ENCODE measurements around the gene EQTN.

Gene EQTN

DNA sequence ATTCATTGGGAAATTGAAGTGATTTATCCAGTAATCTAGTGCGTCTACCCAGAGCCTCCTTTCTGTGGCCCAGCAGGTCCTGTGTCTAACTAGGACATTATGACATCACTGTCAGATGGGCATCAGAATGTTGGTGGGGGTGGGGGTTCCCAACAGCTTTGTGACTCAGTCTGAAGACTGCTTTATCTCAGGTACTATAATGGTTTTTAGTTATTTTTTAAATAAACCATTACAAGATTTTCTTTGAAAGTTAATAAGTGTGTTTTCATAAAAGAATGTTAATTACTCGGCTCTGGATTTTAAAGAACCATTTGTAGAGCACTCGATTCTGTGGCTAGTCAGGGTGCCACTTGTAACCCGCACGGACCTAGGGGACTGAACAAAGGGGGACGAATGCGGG lies at the start of gene EQTN:
EQTN (minus strand) TSS at position 101 of the 400 bp plus-strand sequence; CDS start at position 6, 95 bp downstream.
- no peak for DNase-seq (ENCODE audit: low read depth in 2 of 2)

DNA sequence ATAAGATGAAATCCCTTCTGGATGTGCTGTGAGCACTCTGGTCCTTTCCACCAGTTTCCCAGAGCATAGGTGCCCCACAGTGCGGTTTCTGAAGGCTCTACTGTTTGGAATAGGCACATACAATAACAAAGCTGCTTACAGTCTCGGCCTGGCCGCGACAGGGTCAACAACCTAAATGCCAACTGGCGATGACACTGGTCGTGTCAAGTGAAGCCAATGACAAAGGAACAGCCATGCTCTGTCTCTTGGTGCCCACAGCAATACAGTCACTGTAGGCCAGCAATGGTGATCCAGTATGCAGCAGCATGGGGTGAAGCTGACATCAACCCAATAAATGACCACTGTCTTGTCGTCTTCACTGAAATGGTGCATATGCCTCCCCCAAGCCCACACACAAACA lies 47.8 kb upstream of the EQTN start:
- no peak for DNase-seq (ENCODE audit: low read depth in 2 of 2)

DNA sequence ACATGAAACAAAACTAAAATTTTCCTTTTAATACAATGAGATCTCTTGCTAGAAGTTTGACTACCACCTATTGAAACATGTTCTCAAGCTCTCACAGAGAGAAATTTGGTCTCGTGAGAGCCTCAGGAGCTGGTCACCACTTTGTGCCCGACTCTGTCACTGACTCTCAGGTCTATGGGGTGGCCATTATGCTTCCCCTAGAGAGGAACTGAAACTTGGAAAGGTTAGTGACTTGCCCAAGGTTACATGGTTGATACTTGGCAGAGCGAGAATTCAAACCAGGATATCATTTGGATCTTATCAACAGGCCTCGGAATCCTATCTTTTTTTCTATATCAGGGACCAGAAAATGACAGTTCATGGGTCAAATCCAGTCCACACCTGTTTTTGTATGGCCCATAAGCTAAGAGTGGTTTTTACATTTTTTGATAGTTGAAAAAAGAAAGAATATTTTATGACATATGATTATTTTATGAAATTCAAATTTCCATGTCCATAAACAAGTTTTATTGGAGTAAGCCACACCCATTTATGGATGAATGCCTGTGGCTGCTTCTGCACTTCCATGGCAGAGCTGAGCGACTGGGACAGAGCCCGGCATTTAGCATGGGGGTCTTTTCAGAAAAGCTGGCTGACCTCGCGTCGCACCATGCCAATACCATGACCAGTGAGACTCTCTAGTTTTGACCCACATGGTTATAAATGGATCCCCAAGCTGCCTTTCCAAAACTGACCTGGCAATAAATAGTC lies 44.8 kb upstream of the EQTN start:
- DNase-seq (ENCODE audit: low read depth in 2 of 2): no peak

DNA sequence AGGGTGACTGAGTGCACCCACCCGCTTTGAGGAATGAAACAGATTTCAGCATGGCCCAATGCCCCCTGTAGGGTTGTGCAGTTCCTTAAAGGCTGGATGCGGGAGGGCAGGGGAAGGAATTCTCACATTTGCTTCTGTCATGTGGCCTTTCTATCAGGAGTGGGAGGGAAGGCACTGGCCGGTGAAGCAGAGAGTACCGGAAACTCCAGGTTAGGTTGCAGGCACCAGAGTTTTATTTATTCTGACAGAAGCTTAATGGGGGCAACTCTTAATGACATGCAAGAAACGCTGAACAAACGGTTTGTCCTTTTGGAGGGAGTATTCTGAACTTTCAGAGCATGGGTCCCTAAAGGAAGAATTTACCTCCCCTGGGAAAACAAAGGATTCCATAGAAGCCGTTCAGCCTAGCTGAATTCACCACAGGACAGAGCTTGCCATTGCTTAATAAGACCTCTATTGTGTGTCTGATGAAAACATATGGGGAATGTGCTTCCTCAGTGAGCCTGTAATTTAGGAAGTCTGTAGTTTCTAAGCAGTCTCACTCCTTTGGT lies 44.1 kb upstream of the EQTN start:
- DNase-seq (ENCODE audit: low read depth in 2 of 2): no peak

DNA sequence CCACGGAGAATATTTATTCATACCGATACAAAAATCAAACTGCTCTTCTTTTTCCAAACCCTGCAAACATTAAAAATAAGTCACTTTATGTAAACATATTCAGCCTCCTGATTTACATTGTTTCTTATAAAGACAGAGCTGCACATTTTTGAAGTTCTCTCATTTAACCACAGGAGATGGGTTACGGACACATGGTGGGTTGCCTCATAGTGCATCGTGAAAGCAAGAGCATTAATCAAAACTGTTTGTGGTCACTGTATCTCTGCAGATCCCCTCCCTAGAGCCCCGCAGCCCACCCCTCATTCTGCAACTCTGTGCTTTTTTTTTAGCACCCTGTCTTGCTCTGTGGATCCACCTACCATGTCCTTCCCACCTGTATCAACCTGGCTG lies 43.3 kb upstream of the EQTN start:
- no peak for DNase-seq (ENCODE audit: low read depth in 2 of 2)

DNA sequence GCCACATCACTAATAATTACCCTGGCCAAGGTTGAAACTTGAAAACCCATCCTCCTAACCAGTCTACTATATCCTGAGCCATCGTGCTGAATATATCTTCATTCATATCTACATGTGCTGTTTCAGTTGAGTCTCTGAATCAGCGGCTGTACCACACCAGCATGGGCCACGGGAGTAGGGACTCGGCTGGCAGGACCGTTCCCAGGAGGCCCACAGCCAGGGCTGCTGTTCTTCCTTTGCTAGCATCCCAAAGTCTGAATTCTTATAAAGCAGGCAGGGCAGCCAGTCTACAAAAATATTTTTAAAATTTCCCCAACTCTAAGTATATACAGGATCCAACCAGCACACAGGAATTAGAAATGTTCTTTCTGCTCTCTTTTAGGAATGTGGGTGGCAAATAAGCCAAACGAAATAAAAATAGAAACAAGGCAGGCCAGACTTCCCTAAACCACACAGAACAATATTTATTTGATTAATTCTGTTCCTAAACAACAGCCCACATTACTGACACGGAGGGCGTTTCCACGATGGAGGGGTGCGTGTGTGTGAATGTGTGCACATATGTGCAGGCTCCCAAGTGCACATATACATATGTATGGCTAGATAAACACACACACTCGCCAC lies 42.8 kb upstream of the EQTN start:
- no peak for DNase-seq (ENCODE audit: low read depth in 2 of 2)

DNA sequence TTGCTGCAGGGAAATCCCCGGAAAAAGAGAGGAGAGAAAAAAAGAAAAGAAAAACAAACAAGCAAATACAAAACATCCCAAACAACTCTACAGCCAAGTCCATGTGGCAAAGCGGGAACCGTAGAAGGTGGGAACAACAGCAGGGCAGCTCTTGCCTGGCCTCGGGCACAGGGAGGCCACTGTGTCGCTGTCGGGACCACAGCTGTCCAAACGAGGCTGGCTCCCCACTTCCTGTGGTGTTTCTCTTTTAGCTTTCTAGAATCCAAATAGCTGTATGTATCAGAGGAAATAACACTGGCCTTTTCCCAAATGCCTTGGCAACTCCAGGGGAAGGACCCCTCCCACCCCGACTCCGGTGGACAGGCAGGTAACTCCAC lies 41.6 kb upstream of the EQTN start:
- no peak for DNase-seq (ENCODE audit: low read depth in 2 of 2)

DNA sequence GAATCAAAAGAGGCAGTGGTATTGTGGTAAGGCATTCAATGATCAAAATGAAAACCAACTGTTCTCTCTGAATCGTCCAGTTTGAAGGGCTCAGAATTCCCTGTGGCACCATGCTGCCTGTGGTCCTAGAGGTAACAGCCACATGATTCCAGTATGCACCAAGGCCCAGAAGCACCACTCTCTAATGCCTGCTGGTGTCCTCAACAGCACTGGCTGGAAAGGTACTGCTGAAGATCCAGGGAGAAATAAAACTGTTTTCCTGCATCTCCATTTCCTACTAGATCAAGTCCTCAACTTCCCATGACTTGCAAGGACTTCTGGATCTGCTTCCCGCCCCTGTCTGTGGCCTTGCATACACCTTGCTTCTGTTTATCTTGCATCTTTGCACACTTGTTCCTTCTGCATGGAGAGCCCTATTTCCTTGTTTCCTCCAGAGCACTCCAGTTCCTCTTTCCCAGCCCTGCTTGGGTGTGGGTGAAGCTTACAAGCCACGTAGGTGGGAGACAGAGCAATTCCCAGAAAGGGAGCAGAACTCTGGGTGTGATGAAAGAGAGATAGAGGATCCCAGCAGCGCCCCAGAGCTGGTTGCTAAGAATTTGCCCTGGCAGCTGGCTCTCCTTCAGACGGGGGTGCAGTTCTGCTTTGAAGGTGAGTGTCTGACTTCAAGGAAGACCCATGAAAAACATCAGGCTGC lies 41.0 kb upstream of the EQTN start:
- DNase-seq (ENCODE audit: low read depth in 2 of 2): no peak

DNA sequence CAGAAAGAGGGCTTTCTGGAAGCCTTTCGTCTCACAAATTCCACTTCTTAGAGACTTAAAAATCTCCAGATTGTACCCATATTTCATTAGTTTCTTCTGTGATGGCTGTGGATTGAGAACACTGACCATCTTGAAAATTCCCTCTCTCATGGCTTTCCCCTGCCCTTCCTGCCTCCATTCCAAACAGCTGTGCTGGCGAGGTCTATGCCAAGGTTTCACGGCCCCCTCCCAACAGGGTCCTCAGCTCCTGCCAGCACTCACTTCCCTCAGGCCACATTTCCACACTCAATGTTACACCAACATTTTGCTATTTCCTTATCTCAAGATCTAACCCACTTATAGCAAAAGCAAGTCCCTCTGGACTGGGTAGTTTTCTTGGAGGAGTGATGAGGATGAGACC lies 40.3 kb upstream of the EQTN start:
- no peak for DNase-seq (ENCODE audit: low read depth in 2 of 2)

DNA sequence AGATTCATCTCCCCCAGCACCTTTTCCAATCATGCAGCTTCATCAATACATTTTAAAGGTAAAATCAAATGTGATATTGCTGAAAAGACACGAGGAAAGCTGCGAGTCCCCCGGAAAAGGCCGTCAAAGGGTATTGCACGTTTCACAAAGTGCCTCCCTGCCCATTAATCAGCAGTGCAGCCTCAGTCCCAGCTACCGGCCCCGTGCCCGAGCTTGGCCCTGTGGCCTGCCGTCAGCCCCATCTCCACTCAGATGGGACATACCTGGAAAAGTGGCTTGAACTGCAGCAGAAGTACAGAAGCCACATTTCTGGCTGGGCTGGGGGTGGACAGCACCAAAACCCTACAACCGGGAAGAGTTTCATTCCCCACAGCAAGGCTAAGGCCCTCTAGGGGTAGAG lies 39.9 kb upstream of the EQTN start:
- DNase-seq (ENCODE audit: low read depth in 2 of 2): no peak

DNA sequence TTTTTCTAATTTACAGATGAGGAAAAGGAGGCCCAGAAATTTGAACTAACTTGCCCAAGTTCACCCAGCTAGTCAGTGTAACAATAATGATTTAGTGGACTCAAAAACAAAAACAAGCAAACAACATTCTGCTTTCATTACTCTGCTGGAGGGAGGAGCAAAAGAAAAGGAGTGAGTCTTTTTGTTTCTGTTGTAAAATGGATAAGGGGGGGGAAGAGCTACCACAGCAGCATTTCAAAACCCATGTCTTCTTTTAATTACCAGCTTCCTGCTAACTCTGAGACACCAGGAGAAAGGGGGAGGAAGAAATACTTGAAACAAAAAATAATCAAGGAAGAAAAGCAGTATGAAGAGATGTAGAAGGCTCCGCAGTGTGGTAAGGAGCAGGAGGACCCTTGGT lies 39.2 kb upstream of the EQTN start:
- DNase-seq (ENCODE audit: low read depth in 2 of 2): no peak

DNA sequence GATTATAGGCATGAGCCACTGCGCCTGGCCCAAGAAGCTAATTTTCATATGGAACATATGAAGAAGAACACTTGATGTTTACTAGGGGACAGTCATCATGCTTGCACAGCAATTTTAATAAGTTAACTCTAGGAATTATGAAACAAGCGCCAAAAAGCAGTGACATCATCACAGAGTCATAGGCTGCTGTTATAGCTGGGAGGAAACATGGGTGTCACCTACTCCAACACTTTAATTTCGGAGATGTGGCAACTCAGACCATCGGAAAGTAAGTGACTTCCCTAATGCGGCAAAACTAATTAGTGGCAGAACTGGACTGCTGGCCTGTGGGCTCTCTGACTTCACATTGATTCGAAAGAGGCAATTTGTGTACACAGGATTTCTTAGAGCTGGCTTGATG lies 38.1 kb upstream of the EQTN start:
- DNase-seq (ENCODE audit: low read depth in 2 of 2): no peak

DNA sequence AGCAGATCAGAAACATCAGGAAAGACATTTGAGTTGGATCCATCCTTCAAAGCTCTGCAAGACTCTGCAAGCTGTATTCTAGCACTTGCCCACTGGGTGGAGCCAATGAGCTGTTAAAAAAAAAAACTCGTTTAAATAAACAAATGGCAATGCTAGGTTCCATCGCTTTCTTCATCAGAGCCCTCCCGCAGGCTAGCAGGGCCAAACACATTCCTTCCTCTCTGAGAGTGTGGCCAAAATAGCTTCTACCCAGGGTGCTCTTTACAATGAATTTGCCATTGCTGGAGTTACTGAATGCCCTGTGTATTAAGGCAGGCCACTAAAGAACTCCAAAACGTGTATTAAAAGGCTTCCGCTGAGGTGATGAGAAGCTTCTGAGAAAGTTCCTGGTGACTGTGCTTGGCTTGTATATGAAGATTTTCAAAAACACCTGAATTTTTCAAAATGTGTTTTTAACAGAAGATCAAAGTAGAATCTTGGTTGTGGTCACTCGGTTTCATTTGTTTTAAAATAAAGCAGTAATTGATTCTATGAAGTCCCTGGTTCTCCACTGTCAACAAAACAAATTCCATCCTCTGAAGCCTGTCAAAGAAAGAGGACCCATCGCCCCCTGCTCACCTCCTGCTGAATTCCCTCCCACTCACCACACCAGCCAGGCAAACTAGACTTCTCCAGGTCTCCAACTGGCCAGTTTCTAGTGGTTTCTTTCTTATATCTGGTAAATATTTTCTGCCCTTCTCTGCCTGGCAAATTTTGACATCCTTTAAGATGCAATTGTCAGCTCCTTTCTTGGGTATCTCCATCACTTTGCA lies 36.5 kb upstream of the EQTN start:
- DNase-seq (ENCODE audit: low read depth in 2 of 2): no peak

DNA sequence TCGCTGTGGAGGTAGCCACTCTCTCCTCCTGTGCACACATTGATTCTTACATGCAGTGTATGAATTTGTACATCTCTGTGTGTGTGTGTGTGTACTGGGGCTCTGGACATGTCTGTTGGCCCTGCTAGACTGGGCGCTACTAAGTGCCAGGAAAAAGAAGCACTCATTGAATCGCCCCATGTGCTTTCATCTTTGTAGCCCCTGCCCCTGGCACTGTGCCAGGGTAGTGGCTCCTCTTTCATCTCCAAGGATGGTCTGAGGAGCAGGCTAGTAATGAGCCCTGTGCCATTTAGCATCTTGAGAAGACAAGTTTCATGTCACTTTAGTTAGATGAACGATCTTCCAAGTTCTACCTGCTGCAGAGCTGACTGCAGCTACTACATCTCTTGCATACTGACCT lies 34.4 kb upstream of the EQTN start:
- DNase-seq (ENCODE audit: low read depth in 2 of 2): no peak

DNA sequence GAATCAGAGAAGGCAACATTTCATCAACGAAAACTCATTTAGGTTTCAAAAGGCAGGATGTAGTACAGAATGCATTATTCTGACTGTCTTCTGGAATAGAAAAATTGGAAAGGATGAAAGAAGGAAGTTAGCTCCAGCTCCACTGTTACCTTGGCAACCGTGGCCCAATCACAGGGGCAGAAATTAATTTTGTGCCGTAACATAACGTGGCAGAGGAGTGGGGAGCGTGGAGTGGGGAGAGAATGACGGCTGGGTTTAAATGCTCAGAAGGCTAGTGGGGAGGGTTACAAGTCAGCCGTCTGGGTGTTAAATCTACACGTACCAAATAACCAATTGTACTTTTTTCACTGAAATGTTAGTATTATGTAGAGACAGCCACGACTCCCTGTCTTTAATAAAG lies 32.3 kb upstream of the EQTN start:
- DNase-seq (ENCODE audit: low read depth in 2 of 2): no peak

DNA sequence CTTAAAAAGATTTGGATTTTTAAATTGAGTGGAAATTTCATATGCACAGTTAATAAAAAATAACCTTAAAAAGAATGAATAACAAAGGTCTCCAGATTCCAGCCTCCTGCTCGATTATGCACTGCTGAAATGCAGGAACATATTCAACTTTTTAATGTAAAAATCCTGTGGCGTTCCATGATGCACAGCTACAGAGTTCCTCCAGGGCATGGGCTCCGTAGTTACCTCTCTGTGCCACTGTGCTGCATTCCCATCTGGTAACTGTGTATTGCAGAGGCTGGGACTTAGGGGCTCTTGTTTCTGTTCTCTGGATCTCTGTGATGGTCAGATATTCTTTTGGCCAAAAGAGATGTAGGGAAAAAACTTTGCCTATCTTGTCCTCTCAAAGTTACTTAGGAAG lies 31.5 kb upstream of the EQTN start:
- DNase-seq (ENCODE audit: low read depth in 2 of 2): no peak

DNA sequence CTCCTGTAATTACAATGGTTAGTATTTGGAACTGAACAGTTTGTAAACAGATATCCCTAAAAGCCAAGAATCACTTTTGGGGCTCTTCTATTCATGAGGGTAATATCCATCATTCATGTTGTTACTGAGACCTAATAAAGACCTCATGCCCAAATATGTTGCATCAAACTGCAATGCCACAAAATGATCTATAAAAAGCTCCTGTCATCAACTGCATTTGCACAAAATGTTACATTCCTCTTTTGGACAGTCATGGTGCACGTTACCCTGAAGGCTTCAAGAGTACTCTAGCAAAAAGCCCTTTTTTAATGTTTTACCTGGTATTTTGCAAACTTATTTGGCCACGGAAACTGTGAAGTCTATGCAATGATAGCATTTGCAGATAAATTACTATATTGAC lies 14.2 kb upstream of the EQTN start:
- no peak for DNase-seq (ENCODE audit: low read depth in 2 of 2)

DNA sequence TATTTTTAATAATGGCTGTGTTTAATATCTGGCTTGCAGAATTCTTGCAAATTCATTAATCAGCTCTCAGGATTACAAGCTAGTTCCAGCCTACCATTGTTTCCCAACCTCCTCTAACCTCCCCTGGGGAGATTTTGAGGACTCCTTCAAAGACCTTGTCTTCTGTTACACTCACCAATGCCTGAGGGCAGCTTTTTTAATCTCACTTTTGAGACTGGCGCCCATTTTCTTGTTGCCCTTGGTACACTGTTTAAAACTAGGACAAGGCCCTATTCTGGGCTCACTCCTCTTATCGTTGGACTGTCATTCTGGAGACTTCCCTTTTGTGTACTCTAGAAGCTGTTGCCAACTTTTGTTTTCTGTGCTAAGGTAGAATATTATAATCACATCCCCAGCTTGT lies 13.6 kb upstream of the EQTN start:
- no peak for DNase-seq (ENCODE audit: low read depth in 2 of 2)

DNA sequence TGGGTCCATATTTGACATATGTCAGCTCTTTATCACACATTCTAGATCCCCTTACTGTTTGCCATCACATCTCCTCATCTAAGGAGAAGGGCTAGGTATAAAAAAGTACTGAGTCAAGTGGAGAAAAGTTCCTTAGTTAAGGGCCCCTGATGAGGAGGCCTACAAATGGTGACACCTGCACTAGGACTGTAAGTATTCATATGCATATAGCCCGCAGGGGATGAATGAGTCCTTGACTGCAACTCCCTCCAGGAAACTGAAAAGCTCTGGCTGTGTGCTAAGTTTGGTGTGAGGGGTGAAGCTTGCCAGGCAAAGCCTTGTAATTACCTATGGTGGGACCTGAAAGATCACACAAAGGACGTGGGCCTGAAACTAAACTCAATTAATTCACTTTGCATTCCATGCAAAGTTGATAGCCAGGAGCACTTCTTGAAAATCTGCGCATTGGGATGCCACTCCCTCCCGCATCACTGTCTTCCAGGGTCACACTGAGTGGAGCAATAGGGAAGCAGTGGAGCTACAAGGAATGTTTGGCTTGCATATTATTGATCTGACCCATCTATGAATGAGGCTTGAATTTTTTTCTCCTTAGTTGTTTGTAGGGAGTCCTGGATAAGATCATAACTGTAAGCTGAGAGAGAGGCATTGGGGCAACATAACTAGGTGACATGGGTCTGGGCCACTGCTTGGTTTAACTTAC lies 11.9 kb upstream of the EQTN start:
- no peak for DNase-seq (ENCODE audit: low read depth in 2 of 2)

DNA sequence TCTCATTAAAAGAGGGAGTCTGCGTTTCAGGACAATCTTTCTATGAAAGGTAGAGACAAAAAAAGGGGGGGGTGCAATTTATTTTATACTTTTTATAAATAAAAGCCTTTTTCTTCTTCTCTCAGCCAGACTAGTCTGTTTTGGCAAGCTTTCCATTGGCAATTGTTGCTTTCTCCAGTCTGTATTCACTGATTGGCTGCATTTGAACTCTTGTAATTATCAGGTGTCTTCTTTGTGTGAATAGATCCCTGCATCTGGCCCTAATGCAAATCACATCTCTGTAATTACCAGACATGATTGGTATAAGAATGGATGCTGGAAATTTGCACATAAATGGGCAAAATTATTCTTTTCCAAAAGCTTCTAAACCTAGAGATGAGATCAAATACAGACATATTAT lies 7.6 kb upstream of the EQTN start:
- no peak for DNase-seq (ENCODE audit: low read depth in 2 of 2)

DNA sequence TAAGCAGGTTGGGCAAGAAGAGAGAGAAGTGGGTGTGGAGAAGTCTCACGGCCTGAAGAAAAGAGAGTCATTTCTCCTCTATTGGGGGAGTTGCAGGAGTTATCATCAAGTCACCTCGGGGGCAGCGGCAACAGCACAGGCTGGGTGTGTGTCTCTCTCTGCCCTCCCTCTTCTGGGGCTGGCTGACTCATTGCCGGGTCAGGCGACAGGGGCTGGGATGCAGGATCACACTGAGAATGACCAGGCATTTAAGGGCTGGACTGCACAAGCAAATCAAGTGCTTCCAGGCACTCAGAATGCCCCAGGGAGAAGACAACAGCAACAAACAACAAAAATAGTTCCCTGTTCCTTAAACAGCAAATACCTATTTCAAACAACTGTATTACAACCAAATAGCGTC lies 6.3 kb upstream of the EQTN start:
- DNase-seq (ENCODE audit: low read depth in 2 of 2): no peak

DNA sequence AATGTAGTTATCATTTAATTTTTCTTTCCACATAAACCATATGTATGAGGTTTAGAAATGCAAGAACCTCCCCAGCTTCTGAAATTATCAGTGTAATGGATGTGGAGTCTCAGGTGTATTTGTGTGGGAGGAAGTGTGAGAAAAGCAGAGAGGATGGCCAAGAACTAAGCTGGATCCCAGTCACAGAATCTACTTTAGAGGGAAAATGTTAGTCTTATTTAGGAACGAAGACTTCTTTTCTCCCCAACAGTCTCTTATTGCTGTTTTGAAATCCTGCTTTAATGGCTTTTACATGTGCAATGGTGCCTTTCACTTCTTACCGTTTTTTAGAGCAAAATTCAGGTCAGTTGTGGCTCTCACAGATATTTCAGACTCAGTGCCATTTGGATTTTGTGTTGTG lies 3.0 kb downstream of the EQTN start:
- DNase-seq (ENCODE audit: low read depth in 2 of 2): no peak
